NCI-H2196 treated with DMSO at 0.1 percent for 48 hours (cell line): Measurements from ENCODE around the gene WDR41.
"Not testable (repeated sequence)": the region's sequence is repeated elsewhere in the genome, so short reads cannot be mapped to it uniquely, and the experiment has no call there.

ENCODE experiments used
- DNase-seq: peaks from one replicate; lab custom pipeline; 2025; ENCODE audit not compliant: unreplicated experiment; lab: John Stamatoyannopoulos, UW

Gene WDR41

DNA sequence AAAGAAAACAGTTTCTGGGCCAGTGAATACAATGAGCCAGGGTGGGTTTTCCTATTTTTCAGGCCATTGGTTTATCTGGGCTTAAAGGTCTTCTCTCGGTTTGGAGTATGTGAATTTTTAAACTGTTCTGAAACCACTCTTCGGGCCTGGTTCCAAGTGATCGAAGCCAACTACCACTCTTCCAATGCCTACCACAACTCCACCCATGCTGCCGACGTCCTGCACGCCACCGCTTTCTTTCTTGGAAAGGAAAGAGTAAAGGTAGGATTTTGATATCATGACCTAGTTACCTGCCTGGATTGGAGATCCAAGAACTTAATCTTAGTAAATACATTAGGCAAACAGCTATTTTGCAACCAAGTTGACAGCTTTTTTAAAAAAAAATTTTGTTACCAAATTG lies 79.1 kb downstream of the WDR41 start:
- DNase-seq, result no peak

DNA sequence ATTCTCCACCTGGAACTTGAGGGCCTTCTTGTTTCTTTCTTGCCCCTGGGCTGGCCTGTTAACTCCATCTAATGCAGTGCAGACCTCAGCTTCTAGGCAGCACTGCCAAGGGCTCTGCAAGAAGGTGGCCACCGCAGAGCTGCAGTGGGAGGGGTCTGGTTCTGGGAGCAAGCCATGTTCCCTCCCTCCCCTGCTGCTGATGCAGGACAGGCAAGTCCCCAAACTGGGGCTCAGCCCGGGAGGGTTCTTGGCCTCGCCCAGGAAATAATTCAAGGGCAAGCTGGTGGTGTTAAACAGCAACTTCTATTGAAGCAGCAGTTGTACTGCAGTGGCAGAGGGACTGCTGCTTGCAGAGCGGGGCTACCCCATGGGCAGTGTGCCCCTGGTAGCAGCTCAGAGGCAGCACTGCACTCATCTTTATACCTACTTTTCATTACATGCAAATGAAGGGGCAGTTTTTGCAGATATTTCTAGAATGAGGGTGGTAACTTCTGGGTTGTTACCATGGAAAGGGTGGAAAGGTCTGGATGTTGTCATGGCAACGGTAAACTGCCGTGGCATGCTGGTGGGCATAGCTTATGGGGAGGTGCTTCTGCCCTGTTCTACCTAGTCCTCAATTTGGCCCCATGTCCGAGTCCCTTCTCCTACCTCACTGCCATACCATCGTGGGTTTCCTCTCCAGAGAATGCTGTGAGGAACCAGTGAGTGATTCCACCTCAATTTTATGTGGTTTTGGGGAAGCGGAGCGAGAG lies 82.1 kb downstream of the WDR41 start:
- no peak for DNase-seq

DNA sequence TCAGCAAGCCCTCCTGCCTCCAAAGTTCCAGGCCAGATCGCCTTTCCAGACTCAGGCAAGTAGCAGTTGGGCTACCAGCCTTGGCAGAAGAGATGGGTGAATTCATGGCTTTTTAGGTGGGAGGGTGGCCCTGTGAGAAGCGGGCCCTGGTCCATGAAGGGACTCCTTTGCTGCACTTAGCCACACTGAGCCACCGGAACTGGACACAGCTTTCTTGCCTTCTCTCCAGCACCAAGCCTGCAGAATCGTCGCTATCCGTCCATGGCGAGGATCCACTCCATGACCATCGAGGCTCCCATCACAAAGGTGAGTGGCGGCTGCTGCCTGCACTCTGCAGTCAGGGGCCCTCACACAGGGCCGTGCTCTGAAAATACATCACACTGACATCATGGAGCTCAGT lies 85.0 kb downstream of the WDR41 start:
- no peak for DNase-seq

DNA sequence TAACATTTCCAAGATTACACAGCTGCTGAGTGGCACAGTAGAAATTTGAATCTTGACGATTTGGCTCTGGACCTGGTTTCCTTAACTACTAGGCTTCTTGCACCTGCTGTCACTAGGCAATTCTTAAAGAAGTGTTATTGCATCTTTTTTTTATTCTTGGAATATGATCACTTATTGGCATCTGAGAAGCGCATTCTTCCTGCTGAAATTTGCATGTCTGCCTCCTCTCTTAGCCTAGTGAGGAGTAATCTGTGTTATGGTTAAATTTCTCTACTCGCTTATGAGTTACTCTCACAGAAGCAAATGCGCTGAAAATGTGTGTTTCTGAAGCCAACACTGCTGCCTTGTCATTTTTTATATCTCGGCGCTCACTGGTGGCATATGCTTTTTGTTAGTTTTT lies 89.3 kb downstream of the WDR41 start:
- no peak for DNase-seq

DNA sequence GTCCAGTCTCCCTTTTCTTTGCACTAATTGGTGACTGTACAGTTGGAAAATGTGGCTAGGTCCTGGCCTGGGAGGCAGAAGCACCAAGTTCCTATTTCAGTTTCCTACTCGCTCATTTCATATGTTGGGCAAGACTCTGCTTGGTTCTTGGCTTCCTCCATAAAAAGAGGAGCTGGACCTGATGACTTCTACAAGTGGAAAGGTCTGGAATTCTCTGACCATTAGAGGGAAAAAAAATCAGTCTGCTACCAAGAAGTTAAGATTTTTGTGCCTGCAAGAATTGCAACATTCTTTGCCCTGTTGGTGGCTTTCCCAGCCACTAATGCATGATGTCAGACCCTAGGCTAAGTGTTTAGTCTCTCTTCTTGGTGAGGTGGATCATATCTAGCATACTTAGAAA lies 91.5 kb downstream of the WDR41 start:
- no peak for DNase-seq

DNA sequence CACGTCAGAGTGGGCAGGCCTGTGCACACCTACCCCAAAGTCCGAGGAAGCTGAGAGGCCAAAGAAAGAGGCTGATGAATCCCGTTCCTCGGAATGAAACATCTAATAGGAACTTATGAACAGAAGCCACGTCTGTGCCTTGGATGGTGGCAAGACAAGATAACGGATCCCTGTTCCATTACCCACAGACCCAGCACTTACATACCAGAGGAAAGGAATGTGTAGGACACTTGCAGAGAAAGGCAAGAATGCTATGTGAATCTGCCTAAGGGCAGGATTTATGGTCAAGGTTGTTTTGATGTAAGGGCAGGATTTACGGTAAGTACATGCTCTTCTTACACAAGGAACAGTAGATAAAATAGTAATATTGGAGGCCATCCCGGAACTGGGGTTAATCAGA lies 93.2 kb downstream of the WDR41 start:
- no peak for DNase-seq

DNA sequence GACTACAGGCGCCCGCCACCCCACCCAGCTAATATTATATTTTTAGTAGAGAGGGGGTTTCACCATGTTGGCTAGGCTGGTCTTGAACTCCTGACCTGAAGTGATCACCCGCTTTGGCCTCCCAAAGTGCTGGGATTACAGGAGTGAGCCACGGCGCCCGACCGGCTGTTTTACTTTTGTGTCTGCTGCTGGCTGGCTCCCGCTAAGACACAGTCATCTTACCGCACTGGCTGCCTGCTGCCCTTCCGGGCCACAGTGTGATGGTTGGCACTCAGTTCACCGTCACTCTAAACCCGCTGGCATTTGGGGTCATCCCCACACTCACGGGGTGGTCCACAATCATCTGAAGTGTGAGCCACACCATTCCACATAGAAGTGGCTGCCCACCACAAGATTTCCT lies 93.7 kb downstream of the WDR41 start:
- no peak for DNase-seq

DNA sequence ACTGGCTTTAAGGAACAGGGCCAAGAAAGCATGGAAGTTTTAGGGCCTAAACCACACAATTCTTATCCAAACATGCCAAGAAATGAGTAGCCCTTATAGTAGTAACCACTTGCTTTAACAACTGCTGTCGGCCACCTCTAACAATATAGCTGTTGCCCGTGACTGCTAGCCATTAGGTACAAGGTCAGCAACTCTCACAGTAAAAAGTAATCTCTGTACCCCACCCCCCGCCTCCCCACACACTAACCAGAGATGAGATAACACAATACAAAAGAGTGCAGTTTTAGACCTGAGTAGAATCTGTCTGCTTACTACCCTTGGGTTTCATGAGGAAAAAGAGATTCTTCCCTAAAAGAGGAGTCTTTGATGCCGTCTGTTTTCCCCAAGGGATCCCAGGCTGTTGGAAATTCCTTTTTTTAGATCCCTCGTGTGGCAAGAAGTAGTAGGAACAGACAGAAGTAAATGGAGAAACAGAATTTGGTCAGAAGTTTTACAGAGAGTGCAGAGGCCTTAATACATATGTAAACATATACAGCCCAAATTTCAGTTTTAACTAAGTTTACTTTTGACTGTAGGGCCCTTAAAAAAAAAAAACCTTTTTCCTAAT lies 94.3 kb downstream of the WDR41 start:
- DNase-seq, result no peak

DNA sequence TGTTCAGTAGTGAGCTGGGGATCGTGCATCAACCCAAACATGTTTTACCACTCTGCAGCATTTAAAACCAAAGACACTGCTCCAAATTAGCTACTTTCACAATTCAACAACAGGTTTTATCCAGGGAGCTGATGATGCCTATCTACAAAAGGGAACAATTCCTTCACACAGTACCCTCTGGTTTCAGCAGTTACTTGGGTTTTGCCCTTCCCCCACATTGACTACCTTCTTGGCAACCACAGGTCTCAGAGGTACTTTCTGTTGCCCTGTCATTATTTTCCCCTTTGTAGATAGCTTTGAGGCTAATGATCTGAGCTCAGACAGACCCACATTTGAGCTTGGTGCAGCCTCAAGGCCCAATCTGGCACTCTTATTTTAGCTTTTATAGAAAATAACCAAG lies 96.1 kb downstream of the WDR41 start:
- DNase-seq, result no peak

DNA sequence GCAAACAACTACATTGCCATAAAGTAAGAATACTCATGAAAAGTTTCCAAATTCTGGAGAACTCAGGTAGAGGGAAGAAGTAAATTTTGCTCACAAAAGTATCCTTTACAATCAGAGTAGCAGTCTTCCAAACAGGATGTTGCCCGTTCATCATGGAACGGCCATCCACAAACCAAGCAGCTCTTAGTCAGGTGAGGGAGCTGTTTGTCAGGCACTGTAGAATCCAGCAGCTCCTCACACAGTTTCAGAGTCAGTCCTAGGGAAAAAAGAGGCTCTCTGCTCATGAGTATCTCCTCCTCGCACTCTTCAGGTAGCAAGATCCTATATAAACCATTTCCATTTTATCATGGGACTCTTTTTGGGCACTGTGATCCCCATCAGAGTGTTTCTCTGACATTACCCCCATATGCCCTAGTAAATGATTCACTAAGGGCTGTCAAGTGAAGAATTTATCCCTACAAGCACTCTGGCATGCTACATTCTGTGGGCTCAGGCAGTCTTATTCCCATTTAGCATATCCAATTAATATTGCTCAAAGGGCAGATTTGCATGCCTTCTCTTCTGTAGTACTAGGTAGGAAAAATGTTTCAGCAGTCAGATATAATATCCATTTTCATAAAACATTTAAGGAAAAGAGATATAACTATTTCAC lies 97.9 kb downstream of the WDR41 start:
- DNase-seq, result no peak

DNA sequence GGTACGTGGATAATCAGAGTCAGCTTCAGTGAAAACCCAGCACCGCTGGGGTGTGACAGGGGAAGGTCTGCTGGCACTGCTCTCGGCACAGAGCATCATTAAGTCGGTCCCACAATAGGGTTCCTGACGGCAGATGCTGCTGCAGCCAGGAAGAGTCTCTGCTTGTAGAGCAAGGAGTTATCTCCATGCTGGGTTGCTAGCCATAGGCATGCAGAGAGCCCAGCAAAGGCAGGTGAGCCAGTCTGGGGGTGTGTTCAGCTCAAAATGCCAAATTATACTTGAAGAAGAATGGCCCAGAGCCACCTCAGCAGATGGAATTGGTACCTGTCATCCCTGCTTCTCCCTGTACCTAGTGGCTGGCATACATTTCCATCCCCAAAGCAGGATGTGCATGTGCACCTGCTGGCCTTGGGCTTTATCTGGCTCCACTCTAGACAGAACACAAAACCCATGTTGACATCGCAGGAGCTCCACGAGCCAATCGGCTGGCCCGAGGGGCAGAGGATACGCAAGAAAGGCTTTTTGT lies 100.8 kb downstream of the WDR41 start:
- no peak for DNase-seq

DNA sequence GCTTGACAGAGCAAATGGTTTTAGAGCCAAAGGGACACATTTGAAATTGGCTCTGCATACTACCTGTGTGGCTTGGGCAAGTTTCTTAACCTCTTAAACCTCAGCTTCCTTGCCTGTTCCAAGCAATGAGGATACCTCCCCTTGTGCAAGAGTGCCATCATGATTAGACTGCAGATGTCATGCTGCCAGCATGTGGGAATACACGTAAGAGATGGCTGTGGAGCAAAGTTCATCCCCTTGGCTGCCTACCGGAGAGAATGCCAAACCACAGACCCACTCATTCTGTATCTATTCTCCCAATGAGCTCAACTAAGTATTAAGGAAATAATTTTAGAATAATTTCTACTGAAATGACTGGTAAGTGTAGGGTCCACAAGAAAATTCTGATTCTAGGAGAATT lies 101.3 kb downstream of the WDR41 start:
- no peak for DNase-seq

DNA sequence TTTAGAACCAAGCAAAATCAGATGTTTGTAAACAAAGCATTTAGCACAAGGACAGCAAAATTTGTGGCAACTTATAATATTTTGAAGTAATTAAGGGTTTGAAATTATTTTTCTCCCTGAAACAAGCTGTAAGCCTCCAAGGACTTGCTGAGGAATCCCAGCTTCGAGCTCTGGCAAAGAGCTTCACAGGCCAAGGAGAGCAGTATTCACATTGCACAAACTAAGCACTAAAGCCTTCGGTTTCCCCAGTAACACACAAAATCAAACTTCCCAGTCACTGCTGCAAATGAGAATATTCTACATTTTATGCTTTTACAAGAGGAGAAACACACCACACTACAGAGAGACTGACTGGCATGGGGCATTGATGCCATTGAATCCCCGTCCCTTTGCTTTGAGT lies 101.9 kb downstream of the WDR41 start:
- no peak for DNase-seq

DNA sequence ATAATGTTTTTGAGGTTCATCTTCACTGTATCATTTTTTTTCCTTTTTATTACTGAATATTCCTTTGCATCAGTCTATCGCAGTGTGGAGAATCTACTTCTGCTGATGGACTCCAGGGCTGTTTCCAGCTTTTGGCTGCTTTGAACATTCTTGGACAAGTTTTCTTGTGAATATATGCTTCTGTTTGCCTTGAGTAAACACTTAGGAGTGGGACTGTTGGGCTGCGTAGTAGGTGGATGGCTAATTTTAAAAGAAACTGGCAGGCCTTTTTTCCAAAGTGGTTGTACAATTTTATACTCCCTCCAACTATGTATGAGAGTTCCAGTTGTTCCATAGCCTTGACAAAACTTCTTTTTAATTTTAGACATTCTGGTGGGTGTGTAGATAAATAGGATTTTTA lies 102.4 kb downstream of the WDR41 start:
- no peak for DNase-seq

DNA sequence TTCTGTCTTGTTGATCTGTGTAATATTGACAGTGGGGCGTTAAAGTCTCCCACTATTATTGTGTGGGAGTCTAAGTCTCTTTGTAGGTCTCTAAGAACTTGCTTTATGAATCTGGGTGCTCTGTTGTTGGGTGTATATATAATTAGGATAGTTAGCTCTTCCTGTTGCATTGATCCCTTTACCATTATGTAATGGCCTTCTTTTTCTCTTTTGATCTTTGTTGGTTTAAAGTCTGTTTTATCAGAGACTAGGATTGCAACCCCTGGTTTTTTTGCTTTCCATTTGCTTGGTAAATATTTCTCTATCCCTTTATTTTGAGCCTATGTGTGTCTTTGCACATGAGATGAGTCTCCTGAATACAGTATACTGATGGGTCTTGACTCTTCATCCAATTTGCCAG lies 105.8 kb downstream of the WDR41 start:
- not testable (repeated sequence) for DNase-seq

DNA sequence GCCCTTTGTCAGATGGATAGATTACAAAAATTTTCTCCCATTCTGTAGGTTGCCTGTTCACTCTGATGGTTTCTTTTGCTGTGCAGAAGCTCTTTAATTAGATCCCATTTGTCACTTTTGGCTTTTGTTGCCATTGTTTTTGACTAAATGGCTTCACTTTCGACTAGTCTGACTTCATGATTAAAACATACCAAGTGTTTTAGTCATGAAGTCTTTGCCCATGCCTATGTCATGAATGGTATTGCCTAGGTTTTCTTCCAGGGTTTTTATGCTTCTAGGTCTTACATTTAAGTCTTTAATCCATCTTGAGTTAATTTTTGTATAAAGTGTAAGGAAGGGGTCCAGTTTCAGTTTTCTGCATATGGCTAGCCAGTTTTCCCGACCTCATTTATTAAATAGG lies 108.8 kb downstream of the WDR41 start:
- not testable (repeated sequence) for DNase-seq
